Measurements from ENCODE around the gene ZFYVE28.

GRCh38 chr4:2443956-2444740 lies 25.7 kb upstream of the ZFYVE28 start:
- TF ChIP-seq CTCF (IDR thresholded peaks at IDR 0.05), result no peak
- TF ChIP-seq POLR2A (IDR thresholded peaks at IDR 0.05), result no peak
